Testis (tissue), 2 donors: ENCODE data around the gene PUM1.

Experiments used
- CTCF ChIP-seq, 3 experiments: fragments of 450-650 bp in 2 of 3; fragments of 200-600 bp in 1 of 3; sonication (generic) in 1 of 3; IDR thresholded peaks; one replicate each; pipeline ENCODE4 v1.5.1; 2016 to 2019; ENCODE audit warnings: antibody characterized with exemption in 3 of 3, mild to moderate bottlenecking in 2 of 3, moderate library complexity in 1 of 3
- POLR2A ChIP-seq: fragments of 450-650 bp; IDR thresholded peaks from one replicate; pipeline ENCODE4 v1.6.1; 2017; ENCODE audit warnings: antibody characterized with exemption, mild to moderate bottlenecking, moderate library complexity

GRCh38 chr1:30883389-30884172, 181.9 kb downstream of the PUM1 start:
- no peak for TF ChIP-seq CTCF (IDR thresholded peaks at IDR 0.05)
- TF ChIP-seq POLR2A = no peak
